Coronary artery (tissue), 2 donors: ENCODE measurements around the gene CTDP1.

ENCODE experiments used
- DNase-seq: peaks from one replicate; pipeline ENCODE4 v3.0.0-alpha.2; 2017; ENCODE audit warnings: low spot score
- H3K27ac ChIP-seq, 2 donors: fragments of 200-600 bp; sonication (generic); one replicate each; pipeline ENCODE4 v1.5.1; 2016 to 2019
- H3K4me3 ChIP-seq: fragments of 200-600 bp; sonication (generic); 2 replicates; pipeline ENCODE4 v1.5.1; 2016; ENCODE audit warnings: mild to moderate bottlenecking, moderate library complexity
- TF ChIP-seq, protein P1 (sequence below): fragments of 200-600 bp; sonication (generic); IDR thresholded peaks from one replicate; pipeline ENCODE4 v1.5.1; 2019; ENCODE audit warnings: antibody characterized with exemption

CTDP1 gene

DNA sequence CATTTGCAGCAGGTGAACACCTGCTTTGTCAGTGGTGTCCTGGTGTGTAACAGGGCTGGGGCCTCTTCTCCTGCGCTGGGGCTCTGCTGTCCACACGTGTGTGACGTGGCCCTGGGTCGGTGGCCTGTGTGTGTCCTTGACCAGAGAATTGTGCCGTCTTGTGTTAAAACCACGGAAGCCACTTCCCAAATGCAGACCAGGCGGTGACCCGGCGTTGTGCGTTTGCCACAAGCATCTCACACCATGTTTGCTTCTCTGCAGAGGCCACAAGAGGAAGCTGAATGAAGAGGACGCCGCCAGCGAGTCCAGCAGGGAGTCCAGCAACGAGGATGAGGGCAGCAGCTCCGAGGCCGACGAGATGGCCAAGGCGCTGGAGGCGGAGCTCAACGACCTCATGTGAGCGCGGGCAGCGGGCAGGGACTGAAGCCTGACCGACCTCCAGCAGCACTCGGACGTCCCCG lies 73.8 kb downstream of the CTDP1 start:
- no peak overlapping the region for H3K4me3 ChIP-seq
- DNase-seq: no peak
- no peak overlapping the region for H3K27ac ChIP-seq
- TF ChIP-seq, protein P1, sequence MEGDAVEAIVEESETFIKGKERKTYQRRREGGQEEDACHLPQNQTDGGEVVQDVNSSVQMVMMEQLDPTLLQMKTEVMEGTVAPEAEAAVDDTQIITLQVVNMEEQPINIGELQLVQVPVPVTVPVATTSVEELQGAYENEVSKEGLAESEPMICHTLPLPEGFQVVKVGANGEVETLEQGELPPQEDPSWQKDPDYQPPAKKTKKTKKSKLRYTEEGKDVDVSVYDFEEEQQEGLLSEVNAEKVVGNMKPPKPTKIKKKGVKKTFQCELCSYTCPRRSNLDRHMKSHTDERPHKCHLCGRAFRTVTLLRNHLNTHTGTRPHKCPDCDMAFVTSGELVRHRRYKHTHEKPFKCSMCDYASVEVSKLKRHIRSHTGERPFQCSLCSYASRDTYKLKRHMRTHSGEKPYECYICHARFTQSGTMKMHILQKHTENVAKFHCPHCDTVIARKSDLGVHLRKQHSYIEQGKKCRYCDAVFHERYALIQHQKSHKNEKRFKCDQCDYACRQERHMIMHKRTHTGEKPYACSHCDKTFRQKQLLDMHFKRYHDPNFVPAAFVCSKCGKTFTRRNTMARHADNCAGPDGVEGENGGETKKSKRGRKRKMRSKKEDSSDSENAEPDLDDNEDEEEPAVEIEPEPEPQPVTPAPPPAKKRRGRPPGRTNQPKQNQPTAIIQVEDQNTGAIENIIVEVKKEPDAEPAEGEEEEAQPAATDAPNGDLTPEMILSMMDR: no peak

DNA sequence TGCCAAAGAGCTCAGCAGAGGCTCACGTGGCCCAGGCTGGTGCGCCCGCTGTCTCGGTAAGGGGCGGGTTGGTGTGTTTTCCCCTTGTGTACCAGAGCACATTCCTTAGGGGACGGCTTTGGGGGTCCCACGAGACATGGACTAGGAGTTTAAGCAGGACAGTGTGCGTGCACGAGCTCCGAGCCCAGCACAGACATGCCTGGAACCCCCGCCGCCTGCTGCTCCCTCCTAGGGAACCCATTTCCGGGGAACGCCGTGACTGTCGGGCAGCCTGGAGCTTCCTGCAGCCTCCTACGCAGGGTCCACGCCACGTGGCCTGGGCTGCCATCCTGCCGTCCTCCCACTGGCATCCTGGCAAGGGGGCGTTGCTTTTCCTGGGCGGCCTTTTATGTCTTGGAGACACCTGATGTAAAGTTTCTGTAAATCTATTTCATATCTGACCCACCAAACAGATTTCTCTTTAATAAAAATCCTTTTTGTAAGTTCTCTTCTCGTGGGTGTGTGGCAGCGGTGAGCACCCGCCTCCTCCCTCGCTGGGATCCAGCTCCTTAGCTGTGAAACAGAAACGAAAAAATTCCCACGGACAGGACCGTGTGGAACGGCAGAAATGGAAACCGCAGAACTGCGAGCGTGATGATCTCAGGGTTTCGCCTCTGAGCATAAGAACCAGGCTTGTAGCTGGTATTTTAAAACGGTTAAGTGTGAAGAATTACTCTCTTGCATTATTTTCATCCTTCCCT lies 74.6 kb downstream of the CTDP1 start:
- Histone ChIP-seq H3K4me3 (no peak overlapping the region), H3K27ac (no peak overlapping the region)
- TF ChIP-seq, protein P1: no peak
- DNase-seq: no peak

DNA sequence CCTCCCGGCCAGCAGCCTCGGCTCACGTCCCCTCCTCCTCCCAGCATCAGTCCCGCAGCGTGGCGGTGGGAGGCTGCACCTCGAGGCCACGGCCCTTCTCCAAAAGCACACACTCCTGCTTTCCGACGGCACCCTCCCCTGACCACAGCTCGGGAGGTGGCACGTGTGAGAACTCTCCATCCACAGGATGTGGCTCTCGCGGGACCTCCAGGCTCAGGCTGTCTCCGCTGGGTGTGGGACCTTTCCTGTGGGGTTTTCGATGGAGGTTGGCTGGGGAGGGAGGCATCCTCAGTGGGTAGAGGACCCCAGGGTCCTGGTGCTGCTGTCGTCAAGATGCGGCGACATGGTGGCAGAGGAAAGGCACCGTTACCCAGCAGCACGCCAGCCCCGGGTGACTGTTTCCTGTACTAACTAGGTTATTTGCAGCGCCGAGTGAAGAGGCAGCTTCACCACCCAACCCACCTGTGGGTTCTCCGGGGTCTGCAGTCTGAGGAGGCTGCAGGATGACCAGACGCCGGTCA lies 75.3 kb downstream of the CTDP1 start:
- Histone ChIP-seq H3K27ac (no peak overlapping the region), H3K4me3 (no peak overlapping the region)
- TF ChIP-seq, protein P1: no peak
- DNase-seq: no peak

DNA sequence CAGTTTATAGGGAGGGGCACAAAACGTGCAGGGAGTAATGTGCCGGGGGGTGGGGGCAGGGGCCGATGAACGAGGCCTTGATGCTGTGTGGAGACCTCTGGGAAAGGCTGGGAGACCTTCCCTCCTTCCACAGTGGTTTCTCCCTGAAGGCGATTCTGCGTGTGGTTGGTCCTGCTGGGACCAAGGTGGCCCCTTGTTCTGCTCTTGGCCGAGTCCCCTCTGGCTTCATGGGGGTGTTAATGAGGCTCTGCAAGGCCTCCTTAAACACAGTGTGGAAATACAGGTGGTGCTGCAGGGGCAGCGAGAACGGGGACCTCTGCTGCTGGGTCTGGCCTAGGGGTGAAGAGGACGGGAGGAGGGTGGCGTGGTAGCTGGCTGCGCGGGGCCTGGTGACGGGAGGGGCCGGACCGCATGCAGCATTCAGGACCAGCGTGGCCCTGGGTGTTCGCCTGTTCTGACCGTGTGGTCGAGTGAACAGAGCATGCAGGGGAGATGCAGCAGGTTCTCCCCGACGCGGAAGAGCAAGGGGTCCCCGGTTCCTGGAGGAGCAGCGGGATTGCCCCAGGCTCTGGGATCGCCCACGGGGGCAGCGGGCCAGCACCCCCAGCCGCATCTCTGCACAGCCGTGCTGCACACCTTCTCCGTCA lies 76.0 kb downstream of the CTDP1 start:
- TF ChIP-seq, protein P1: no peak
- no peak overlapping the region for H3K4me3 ChIP-seq
- DNase-seq: no peak
- H3K27ac ChIP-seq: no peak overlapping the region

DNA sequence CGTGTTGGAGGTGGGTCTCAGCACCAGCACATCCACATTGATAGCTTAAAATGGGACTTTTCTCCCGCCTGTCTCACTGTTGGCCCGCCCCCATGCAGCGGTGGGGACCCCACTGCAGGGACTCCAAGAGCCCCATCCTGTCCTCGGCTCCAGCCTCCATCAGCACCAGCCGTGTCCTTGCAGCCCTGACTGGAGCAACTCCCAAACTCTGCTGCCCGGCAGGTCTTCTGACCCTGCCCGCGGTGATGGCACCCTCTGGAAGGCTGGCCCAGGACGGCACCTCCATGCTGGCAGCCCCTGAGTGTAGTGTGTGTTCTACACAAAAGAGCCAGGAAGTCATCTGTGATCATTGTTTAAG lies 76.5 kb downstream of the CTDP1 start:
- H3K27ac ChIP-seq: no peak overlapping the region
- TF ChIP-seq, protein P1: no peak
- DNase-seq: no peak
- no peak overlapping the region for H3K4me3 ChIP-seq

DNA sequence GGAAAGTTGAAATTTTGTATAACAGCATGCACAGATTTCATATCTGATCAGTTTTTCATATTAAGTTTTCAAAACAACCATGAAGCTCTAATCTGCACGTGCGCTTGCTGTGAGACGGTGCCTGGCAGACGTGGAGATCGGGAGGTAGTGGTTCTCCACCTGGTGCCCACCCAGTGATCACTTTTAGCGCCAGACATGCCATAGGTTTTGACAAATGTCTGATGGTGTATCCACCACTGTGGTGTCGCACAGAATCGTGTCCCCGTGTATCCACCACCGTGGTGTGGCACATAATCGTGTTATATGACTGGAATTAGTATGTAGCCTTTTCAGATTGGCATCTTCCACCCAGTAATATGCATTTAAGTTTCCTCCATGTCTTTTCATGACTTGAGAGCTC lies 77.2 kb downstream of the CTDP1 start:
- no peak overlapping the region for H3K4me3 ChIP-seq
- TF ChIP-seq, protein P1: no peak
- H3K27ac ChIP-seq: no peak overlapping the region
- no peak for DNase-seq

DNA sequence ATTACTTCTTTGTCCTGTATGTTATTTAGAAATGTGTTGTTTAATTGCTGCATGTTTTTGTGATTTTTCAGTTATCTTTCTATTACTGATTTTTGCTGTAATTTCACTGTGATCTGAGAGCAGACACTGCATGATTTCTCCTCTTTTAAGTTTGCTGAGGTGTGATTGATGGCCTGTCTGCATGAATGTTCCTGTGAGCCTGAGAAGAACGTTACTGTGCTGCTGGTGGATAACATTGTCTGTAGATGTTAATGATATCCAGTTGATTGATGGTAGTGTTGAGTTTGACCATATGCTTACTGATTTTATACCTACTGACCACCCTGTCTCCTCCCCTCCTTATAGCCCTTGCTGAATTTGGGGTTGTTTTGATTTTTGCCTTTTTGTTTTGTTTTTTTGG lies 80.7 kb downstream of the CTDP1 start:
- H3K4me3 ChIP-seq: no peak overlapping the region
- TF ChIP-seq, protein P1: no peak

More for the DNA sequence above, 80.7 kb downstream of the CTDP1 start:
- no peak for DNase-seq
- H3K27ac ChIP-seq: no peak overlapping the region
